ENCODE results near the gene TLR6. TPM values are rescaled to one million over a fixed set of nuclear protein-coding genes. Genes with fewer than 3 reads are reported as not detected.

TLR6 gene
- polyA plus RNA-seq, 5 donors, result 0.92 to 1.8 (median 1.5) TPM

DNA sequence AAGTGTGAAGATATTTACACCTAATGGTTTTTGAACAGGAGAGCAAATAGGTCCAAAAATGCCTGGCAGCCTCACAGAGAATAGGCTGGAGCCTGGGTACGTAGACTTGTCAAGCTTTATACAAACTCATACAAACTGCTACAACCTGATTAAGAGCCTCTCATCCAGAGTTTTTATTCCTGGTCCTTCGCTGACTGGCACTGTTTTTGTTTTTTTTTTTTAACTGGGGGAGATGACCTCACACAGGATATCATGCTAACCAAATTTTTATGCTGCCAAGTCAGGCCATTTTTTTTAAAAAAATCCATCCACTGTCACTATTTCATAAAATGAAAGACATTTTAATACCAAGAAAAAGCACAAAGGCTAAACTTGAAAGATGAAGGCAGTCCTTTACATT lies 12.9 kb upstream of the TLR6 start:
- DNase-seq, result no peak

DNA sequence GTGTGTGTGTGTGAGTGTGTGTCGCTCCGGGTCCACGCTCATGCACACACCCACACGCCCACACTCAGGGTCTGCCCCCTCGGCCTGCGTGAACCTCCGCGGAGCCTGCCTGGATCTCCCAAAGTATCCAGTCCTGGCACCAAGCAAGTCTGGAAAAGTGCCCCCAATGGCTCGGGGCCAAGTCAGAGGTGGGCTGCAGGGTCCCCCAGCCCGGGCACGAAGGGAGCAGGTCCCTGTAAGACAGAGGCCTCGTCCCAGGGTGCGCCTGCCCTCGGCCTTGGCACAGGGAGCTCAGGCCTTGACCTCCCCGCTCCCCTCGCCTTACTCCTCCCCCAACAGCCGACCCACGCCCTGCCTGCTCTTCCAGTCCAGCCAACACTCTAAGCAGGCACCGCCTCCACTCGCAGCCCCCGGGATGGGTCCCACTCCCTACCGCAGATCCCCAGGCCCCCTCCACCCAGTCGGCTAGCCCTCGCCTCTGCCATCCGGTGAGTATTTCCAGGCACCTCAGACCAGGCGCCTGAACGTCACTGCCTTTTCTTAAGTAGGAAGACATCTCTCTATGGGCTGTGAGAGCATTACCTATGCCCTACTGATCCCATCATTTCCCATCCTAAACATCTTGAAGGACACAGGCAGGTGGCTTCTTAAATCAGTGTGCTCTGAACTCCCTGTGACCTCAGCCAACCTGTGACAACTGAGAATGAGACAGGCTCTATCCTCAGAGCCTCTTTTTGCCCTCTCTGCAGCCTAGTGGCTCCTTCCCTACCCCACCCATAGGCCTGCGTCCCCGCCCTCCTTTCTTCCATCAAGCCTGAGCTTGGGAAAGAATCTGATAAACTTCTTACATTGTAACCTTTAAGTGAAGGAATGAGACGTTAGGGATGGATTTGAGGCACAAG lies 11.7 kb upstream of the TLR6 start:
- DNase-seq, result peak; percentile 55 to 56

DNA sequence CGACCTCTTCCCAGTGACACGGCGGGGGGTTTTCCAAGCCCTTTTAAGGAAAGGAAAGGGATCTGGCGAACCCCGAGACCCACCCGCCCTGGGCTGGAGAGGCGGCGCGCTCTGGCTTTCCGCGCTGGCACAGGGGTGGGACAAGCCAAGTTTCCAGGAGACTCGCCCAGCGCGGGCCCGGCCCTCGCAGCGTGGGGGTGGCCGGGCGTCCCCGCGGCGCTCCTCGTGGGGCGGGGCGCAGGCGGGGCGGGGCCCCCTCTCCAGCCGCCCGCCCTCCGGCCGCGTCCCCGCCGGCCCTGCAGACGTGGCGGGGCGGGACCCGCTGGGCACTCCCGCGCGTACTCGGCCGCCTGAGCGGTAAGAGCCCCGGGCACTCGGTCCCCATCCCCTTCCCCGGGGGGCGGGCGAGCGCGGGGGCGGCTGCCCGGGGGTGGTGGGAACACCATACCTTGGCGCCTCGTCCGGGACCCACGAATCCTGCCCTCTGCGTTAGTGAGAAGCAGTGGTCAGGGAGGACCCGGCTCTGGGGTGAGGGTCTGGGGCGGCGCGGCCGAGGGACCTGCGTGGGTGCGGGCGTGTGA lies 11.0 kb upstream of the TLR6 start, which contains the start of gene FAM114A1:
Gene FAM114A1, plus strand, starts transcription at position 329 of the 581 bp plus-strand sequence. CDS start 10,273 bp downstream, outside the sequence.
- DNase-seq, result peak; percentile 85 to 87

DNA sequence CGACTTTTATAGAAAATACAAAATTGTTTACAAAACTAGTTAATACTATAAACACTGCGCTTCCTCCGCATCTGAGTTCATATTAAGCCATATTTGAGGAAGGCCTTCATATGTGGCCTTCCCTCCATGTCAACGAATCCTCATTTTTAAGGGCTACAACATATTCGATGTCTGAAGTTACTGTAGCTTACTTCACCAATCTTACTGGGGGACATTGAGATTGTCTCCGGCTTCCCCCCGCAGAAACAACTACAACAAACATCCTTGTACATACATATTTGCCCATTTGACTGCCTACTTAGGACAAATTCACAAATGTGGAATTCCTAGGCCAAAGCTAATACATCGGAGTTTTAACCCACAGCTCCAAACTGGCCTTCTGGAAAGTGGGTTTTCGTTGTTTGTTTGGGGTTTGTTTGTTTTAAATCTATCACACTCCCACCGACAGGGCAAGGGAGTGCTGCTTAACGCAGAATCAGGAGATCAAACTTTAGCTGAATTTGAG lies 10.4 kb upstream of the TLR6 start:
- no peak for DNase-seq

DNA sequence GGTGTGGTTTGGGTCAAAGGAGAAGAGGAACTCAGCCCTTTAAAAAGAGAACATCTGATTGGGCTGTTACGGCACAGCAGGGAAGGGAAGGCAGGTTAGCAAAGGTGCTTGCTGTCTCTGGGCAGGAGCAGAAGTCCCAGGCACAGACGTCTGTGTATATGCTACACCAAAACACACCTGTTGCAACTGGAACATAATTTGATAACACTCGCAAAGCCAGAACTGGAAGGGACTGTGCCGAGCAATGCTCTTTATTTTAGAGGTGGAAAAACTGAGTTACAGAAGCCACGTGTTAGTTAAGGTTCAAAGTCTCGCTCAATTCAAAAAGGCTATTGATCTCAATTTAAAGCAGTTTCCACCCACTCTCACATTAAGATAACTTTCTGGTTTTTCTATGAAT lies 8.8 kb upstream of the TLR6 start:
- DNase-seq, result no peak

DNA sequence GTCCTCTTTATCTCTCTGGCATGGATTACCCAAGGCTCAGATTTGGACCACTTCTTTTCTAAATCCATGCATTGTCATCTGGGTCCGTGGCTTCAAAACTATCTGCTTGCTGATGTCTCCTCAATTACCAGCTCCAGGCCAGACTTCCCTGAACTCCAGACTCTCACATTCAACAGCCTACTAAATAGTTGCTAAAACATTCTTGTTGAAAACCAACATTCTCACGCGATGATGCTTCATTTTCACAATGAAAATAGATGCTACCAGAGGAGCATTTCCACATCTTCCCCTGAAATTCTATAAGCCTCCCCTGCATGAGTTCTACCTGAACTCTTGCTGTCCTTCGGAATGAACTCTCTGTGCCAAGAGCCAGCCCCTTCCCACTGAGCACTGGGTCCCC lies 5.2 kb upstream of the TLR6 start:
- DNase-seq, result no peak

DNA sequence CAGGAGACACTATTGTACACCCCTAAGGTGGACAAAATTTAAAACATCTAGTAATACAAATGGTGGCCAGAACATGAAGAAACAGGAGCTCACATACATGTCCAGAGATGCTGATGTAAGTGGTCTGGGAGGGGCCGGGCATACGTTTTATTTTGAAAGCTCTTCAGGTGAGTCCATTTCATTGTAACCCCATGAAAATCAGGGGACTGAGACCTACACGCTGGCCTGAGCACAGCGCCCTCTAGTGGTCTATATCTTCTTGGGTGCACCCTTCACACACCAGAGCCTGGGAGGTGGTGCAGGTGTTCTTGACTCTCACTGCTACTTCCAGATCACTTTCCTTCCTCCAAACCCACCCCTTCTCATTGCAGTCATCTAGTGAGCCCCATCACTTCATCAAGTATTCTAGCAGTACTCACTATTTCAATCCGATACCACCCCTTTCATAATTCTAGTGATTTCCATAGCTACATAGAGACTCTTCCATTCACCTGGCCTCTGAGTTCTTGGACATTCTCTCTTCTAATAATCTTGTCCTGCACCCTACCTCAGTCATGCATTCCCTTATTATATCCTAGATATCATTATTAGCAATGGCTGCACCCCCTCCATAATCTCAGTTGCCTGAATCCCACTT lies 4.3 kb upstream of the TLR6 start:
- no peak for DNase-seq

DNA sequence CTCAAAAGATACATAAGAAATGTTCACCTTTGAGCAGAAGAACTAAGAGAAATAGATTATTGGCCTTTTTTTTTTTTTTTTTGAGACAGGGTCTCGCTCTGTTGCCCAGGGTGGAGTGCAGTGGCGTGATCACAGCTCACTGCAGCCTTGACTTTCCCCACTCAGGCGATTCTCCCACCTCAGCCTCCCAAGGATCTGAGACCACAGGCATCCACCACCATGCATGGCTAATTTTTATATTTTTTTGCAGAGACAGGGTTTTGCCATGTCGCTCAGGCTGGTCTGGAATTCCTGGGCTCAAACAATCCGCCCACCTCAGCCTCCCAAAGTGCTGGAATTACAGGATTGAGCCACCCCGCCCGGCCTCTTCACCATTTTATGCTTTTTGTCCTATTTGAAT lies 2.9 kb upstream of the TLR6 start:
- no peak for DNase-seq

DNA sequence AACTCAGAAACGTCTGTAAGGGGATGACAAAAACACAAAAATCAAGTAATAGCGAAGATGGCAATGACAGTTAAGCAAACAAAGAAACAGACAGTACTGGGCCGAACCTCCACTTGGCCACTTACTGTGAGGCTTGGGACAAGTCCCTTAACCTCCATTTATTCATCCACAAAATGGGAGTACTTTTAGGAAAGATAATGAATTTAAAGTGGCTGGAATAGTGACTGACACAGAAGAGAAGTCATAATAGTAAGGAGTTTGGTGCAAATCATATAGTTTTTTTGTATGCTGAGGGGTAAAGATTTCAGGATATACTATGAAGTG lies 1.4 kb upstream of the TLR6 start:
- no peak for DNase-seq

DNA sequence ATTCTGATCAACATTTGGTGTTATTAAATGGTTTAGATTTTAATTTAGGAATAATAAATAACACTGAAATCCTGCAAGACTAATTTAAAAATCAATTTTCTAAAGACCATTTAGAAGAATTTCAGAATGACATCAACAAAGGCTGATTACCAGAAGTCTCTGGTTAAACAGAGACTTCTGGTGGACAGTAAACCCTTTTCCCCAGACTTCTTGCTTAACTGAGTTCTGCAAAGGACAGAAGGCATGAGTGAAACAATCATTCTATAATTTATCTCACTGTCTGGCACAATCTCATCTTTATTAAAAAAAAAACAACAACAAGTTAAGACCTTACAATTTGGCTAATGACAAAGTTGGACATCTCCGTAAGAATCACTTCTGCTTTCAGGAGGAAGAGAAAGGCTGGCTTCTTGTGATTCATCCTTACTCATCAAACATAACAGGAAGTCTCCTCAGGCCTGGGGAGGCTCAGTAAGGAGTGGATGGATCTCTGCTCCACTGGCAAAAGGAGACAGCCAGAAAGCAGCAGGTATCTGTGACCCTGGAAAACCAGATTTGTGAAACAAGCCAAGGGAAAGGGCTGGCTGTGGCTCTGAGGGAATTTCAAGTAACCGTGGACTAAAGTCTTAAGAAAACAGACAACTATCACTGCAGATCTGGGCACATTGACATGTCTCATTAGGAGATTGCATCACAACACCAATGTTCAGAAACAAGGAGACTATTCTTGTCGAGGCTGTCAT lies 908 bp upstream of the TLR6 start:
- no peak for DNase-seq

DNA sequence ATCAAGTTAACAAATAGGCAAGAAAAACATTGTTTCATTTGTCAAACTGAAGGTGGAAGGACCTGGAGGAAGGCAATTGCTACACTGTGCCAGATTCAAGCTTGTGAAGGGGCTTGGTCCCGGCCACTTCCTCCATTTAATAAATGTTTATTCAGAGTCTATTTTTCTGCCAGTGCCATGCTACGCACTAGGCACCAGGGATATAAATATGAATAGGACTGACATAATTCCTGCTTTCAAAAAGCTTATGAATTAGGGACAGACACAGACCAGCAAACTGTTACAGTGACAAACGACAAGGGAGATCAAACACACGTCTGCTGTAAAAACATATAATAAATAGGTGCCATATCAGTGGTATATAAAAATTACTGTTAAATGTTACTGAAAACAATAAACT lies 571 bp downstream of the TLR6 start:
- DNase-seq, result no peak

DNA sequence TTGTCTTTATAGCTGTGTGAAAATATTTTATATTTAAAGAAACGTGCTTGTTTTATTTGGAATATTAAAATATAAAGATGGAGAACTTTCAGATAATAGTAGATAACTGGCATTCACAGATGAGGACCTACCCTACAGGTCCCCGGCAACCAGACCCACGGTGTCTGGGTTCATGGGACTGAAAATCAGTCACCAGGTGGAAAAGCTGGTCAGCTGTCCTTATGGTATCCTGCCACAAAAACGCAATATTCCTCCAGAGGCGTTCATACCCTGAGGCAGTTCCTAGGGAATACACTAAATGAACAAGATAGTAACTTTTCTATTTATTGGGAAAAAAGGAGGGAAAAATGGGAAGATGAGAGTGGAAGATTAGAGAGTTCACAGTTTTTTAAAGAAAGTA lies 1.2 kb downstream of the TLR6 start:
- DNase-seq, result no peak

DNA sequence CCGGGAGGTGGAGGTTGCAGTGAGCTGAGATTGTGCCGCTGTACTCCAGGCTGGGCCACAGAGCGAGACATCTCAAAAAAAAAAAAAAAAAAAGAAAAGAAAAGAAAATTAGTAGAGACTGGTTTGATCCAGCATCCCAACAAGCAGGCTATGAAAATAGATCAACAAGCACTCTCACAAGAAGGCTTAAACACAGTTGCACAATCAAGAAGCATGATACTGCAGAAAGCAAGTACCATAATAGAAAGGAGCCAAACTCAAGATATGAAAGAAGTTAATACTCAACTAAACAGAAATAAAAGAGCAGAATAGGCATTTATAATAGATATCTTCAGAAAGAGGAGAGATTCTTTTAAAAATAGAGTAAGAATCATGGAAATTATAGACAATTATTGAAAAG lies 10.6 kb downstream of the TLR6 start:
- DNase-seq, result no peak

DNA sequence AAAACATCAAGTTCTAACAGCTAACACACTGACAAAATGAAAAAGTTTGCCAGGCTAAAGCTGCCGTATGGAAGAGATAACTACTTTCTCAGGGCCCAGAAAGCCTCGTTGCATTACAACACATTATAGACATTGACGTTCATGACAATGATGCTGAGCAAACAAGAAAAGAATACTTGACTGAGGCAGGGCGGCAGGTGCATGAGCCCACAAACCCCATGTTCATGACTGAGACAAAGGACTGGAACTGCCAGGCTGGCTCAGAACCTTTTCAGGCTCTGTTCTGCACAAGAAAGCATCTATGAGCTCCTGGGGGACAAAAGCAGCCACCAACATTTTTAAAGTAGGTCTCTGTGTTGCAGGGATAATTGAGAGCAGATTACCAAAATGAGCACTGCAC lies 13.6 kb downstream of the TLR6 start:
- DNase-seq, result no peak

DNA sequence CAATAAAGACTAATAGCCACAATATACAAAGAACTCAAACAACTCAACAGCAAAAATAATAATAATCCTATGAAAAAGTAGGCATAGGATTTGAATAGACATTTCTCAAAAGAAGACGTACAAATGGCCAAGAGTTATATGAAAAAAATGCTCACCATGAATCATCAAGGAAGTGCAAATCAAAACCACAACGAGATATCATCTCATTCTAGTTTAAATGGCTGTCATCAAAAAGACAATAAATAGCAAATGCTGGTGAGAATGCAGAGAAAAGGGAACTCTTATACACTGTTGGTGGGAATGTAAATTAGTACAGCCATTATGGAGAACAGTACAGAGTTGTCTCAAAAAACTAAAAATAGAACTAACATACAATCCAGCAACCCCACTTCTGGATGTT lies 18.8 kb downstream of the TLR6 start:
- DNase-seq, result no peak

DNA sequence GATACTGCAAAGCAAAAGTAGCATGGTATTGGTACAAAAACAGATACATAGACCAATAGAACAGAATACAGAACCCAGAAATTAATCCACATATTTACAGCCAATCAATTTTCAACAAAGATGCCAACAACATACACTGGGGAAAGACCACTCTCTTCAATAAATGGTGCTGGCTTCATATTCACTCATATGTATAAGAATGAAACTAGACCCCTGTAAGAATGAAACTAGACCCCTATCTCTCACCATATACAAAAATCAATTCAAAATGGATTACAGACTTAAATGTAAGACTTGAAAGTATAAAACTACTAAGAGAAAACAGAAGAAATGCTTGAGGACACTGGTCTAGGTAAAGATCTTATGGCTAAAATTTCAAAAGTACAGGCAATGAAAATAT lies 19.3 kb downstream of the TLR6 start:
- no peak for DNase-seq

DNA sequence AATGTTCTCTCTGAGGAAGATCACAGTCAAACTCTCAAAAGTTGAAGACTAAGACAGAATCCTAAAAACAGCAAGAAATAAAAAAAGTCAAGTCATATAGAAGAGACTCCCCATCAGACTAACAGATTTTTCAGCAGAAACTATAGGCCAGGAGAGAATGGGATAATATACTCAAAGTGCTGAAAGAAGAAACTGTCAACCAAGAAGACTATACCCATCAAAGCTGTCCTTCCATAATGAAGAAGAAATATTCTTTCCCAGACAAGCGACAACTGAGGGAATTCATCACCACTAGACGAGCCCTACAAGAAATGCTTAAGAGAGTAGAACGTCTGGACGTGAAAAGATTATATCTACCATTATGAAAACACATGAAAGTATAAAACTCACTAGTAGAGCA lies 22.0 kb downstream of the TLR6 start:
- no peak for DNase-seq

DNA sequence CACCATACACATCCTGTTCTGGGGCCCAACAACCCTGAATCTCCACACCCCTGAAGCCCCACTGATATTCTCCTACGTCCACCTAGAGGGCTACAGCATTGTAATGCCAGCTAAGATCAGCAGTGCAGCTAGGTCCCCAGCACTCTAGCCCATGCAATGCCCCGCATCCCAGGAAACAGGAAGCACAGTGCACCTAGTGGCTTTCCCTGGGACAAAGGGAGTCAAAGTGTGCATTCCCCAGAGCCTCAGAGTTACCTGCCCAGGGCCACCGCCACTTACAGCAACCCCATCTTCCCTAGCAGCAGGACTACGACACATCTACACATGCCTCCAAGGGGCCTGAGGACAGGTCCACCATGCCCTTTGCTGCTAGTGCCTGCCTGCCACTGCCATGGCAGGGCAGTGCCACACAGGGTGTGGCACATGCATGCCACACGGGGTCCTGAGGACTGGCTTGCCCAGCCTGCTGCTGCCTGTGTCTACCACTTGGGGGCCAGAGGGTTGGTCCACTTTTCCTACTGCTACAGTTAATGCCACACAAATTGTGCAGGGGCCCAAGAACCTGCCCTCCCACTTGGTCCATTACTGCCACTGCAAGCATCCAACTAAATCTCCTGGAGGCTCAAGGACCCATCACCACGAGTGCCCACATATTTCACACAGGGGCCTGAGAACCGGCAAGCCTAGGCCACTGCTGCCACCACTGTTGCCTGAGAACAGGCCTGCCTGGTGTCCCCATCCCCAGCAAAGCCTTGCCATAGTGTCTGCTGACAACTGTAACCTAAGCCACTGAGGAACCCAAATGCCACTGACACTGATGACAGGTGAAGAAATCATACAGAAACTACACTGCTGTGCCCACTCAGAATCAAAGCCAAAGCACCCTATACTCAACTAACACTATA lies 23.7 kb downstream of the TLR6 start:
- no peak for DNase-seq

DNA sequence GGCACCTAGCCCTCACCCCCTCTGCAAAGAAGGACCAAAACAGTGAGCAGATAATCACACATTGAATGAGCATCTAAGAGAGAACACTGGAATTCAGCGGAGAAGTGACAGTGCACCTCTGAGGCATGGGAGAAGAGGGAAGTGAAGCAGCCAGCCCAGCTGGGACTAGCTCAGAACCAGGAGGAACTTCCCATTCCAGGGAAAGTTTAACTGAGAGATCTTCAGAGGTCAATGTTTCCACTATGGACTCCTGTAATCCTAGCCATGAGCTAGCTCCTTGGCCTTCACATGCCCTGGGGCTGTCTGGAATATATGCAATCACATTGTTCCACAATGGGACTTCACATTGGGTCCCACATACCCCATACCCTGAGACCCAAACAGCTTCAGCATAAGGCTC lies 24.4 kb downstream of the TLR6 start:
- no peak for DNase-seq

DNA sequence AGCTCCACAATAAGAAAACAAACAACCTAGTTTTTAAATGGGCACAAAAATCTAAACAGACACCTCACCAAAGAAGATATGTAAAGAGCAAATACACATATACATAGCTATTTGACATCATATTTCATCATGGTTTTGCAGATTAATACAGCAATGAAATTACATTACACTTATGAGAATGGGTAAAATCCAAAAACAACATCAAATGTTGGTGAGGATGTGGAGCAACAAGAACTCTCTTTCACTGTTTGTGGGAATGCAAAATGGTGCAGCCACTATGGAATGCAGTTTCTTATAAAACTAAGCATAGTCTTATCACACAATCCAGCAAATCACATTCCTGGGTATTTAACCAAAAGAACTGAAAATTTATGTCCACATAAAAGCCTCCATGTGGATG lies 25.0 kb downstream of the TLR6 start:
- DNase-seq, result no peak

DNA sequence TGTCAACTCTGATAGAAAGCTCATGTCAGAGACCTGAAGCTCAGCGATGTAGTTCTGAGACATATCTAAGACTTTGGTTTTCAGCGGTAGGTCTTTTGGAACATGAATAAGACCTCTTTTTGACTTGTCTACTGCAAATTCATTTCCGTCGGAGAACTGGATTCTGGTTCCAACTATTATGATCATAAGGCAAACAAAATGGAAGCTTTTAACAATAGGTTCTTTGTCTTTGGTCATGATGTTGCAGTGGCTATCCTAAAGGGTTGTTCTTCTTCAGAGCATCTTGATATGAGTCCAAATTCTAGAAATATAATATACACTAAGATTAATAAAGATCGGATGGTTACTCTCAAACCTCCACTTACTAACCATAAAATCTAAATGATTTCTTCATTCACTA lies 27.4 kb downstream of the TLR6 start:
- DNase-seq, result no peak

Measured in right lung (tissue), 5 donors.